MM.1S (cell line): ENCODE results near the gene PRG2.

Source experiments
- EZH2 ChIP-seq: fragments of 300-600 bp; sonication (generic); optimal IDR thresholded peaks from 2 replicates; pipeline ENCODE3; 2017; ENCODE audit warnings: low read depth, mild to moderate bottlenecking, antibody characterized with exemption, low read length, mixed read lengths
- EZH2phosphoT487 ChIP-seq: fragments of 300-600 bp; sonication (generic); IDR thresholded peaks from 2 replicates; pipeline ENCODE4 v1.6.1; 2018; ENCODE audit warnings: antibody characterized with exemption, low read length
- TF ChIP-seq, protein P1 (sequence below): fragments of 300-600 bp; sonication (generic); IDR thresholded peaks from 2 replicates; pipeline ENCODE4 v1.5.1; 2016; ENCODE audit warnings: antibody characterized with exemption, low read length, mixed read lengths

DNA sequence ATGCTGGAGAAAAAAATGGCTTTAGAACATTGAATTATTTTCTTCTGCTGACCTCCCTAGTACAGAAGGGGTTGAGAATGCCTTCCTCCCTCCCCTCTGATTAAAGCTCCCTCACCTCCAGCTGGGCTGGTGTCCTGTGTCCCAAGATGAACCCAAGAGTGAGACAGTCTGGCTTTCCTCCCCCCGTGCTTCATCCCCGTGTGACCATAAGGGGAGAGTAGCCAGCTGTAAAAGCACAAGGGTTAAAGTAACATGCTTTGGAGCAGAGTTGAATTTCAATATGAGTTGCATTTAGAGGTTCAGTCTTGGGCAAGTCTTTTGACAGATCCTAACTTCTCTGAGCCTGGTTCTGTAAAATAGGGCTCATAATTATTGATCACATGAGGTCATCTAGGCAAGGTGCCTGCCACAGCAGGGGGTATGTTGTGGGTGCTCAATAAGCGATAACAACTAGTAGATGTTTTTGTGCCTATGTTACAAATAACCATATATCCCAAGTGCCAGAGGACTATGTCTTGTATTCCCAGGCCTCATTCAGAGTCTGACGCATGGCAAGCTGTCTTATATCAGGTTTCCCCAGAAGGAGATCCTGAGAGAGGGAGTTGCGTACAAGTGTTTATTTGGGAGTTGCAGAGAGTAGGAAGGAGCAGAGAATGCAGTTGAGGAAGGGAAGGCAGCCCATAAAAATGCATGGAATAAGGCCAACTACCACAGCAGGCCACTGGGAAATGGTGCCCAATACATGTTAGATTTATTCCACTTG, 4.1 kb downstream of the PRG2 start:
- TF ChIP-seq, protein P1, sequence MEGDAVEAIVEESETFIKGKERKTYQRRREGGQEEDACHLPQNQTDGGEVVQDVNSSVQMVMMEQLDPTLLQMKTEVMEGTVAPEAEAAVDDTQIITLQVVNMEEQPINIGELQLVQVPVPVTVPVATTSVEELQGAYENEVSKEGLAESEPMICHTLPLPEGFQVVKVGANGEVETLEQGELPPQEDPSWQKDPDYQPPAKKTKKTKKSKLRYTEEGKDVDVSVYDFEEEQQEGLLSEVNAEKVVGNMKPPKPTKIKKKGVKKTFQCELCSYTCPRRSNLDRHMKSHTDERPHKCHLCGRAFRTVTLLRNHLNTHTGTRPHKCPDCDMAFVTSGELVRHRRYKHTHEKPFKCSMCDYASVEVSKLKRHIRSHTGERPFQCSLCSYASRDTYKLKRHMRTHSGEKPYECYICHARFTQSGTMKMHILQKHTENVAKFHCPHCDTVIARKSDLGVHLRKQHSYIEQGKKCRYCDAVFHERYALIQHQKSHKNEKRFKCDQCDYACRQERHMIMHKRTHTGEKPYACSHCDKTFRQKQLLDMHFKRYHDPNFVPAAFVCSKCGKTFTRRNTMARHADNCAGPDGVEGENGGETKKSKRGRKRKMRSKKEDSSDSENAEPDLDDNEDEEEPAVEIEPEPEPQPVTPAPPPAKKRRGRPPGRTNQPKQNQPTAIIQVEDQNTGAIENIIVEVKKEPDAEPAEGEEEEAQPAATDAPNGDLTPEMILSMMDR = no peak
- TF ChIP-seq EZH2 (no peak), EZH2phosphoT487 (no peak)
